Uterus (tissue), 4 donors: ENCODE results near the gene FXR1. TPM values are rescaled to one million over a fixed set of nuclear protein-coding genes. Genes with fewer than 3 reads are reported as not detected.

Experiments
- DNase-seq, 2 donors: peaks; one replicate each; pipeline ENCODE4 v3.0.0-alpha.2; 2019 to 2020
- H3K27ac ChIP-seq, 2 donors: fragments of 200-600 bp; sonication (generic); 1 replicate in 1 of 2; 2 replicates in 1 of 2; pipeline ENCODE4 v1.5.1; 2016 to 2018
- H3K27me3 ChIP-seq, 2 donors: fragments of 200-600 bp; sonication (generic); one replicate each; pipeline ENCODE4 v1.5.1; 2018 to 2019; ENCODE audit warnings: control low read depth in 1 of 2
- H3K36me3 ChIP-seq, 2 donors: fragments of 200-600 bp; sonication (generic); one replicate each; pipeline ENCODE4 v1.5.1; 2019; ENCODE audit warnings: control low read depth in 1 of 2
- H3K4me1 ChIP-seq, 2 donors: fragments of 200-600 bp; sonication (generic); one replicate each; pipeline ENCODE4 v1.5.1; 2018 to 2019; ENCODE audit warnings: control low read depth in 1 of 2
- H3K4me3 ChIP-seq, 2 donors: fragments of 200-600 bp; sonication (generic); 1 replicate in 1 of 2; 2 replicates in 1 of 2; pipeline ENCODE4 v1.5.1; 2018 to 2019; ENCODE audit warnings: mild to moderate bottlenecking in 1 of 2
- H3K9me3 ChIP-seq, 2 donors: fragments of 200-600 bp; sonication (generic); one replicate each; pipeline ENCODE4 v1.5.1; 2019; ENCODE audit warnings: control low read depth in 1 of 2
- CTCF ChIP-seq, 4 experiments: fragments of 200-600 bp in 2 of 4; fragments of 450-650 bp in 2 of 4; sonication (generic) in 2 of 4; IDR thresholded peaks; one replicate each; pipeline ENCODE4 v1.5.1; 2016 to 2019; ENCODE audit warnings: antibody characterized with exemption in 4 of 4, mild to moderate bottlenecking in 2 of 4, moderate library complexity in 1 of 4
- POLR2A ChIP-seq, 2 donors: fragments of 450-650 bp; IDR thresholded peaks; one replicate each; pipeline ENCODE4 v1.6.1; 2016; ENCODE audit warnings: antibody characterized with exemption in 2 of 2, mild to moderate bottlenecking in 1 of 2, moderate library complexity in 1 of 2
- intact Hi-C: fragments of 100-400 bp; cut with DNase I; formaldehyde crosslinking; loops from one replicate; pipeline ENCODE4 v1.15.1; 2023; ENCODE audit warnings: low total_unique reads
- total RNA-seq, 4 donors: library from RNA; depleted of rRNA in 3 of 4; stranded (reverse); fragments of >200 nt in 3 of 4; gene quantifications; one replicate each; pipeline versions ENCODE4 v1.1.0 to v1.2.4, GENCODE V29; 2014 to 2023
- donor health status: DM: yes; HTN: yes; CAD: no.

The FXR1 gene
- total RNA-seq, 4 donors from 2014 or later = 84.5 to 236 (median 108) TPM

DNA sequence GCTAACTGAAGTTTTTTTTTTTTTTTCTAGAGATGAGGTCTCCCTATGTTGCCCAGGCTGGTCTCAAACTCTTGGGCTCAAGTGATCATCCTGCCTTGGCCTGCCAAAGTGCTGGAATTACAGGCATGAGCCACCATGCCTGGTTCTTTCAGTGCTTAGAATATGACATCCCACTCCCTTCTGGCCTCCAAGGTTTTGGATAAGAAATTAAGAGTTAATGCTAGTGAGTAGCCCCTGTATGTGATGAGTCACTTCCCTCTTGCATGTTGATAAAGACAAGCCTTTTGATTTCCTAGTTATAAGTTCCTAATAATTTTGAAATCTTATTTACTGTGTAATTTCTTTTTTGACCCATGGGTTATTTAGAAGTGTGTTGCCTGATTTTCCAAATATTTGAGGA, 112.7 kb downstream of the FXR1 start:
- Histone ChIP-seq H3K9me3 (no peaks in the 10 kb centered on the region), H3K4me3 (no peak overlapping the region), H3K4me1 (no peaks in the 10 kb centered on the region), H3K27me3 (no peaks in the 10 kb centered on the region), H3K27ac (no peak overlapping the region), H3K36me3 (no peaks in the 10 kb centered on the region)
- intact Hi-C loops = no loop called here
- no peak for TF ChIP-seq POLR2A (IDR thresholded peaks at IDR 0.05)
- no peak for TF ChIP-seq CTCF (IDR thresholded peaks at IDR 0.05)
- no peak for DNase-seq

- Histone ChIP-seq H3K27me3 (no peaks in the 10 kb centered on the region), H3K4me1 (no peaks in the 10 kb centered on the region), H3K4me3 (no peak overlapping the region), H3K27ac (no peak overlapping the region), H3K36me3 (no peaks in the 10 kb centered on the region), H3K9me3 (no peaks in the 10 kb centered on the region)
- intact Hi-C loops = no loop called here
- TF ChIP-seq POLR2A (IDR thresholded peaks at IDR 0.05) (no peak), CTCF (IDR thresholded peaks at IDR 0.05) (no peak)
- DNase-seq = no peak
These were observed 118.5 kb downstream of the FXR1 start for GRCh38 chr3:181030948-181031347.

Other genes with a start within 250 kb of the FXR1 start
- 1 to 10 TPM in 1 of 4 donors, not detected in 3; 1.5 TPM for gene CCDC39, start 233.2 kb upstream of the FXR1 start, total RNA-seq
- 100 to 1,000 TPM in 1 of 4 donors, 10 to 100 TPM in 3; 51.8 to 209 (median 68.5) TPM for gene DNAJC19, start 77.1 kb downstream of the FXR1 start, total RNA-seq